ENCODE results near the gene CCDC192.

CCDC192 gene

GRCh38 chr5:127962491-127962890 is 259.3 kb downstream of the CCDC192 start:
- no peak for DNase-seq

GRCh38 chr5:127963233-127963632 is 260.0 kb downstream of the CCDC192 start:
- DNase-seq, result no peak

GRCh38 chr5:127963931-127964330 is 260.7 kb downstream of the CCDC192 start:
- no peak for DNase-seq

- DNase-seq, result no peak
These were observed 264.3 kb downstream of the CCDC192 start for GRCh38 chr5:127967323-127967982.

- no peak for DNase-seq
These were observed 264.9 kb downstream of the CCDC192 start for GRCh38 chr5:127967983-127968592.

- no peak for DNase-seq
These were observed 265.8 kb downstream of the CCDC192 start for GRCh38 chr5:127969002-127969401.

- DNase-seq, result no peak
These were observed 266.5 kb downstream of the CCDC192 start for GRCh38 chr5:127969651-127970050.

GRCh38 chr5:127970081-127970480 is 266.9 kb downstream of the CCDC192 start:
- DNase-seq, result no peak

GRCh38 chr5:127970854-127971425 is 267.7 kb downstream of the CCDC192 start:
- DNase-seq, result no peak

GRCh38 chr5:127975961-127976360 is 272.8 kb downstream of the CCDC192 start:
- no peak for DNase-seq

GRCh38 chr5:127976525-127976924 is 273.3 kb downstream of the CCDC192 start:
- DNase-seq, result no peak

- no peak for DNase-seq
These were observed 274.0 kb downstream of the CCDC192 start for GRCh38 chr5:127976991-127977717.

- DNase-seq, result no peak
These were observed 275.6 kb downstream of the CCDC192 start for GRCh38 chr5:127978738-127979300.

GRCh38 chr5:127979475-127979874 is 276.3 kb downstream of the CCDC192 start:
- DNase-seq, result no peak

GRCh38 chr5:127980843-127981242 is 277.7 kb downstream of the CCDC192 start:
- no peak for DNase-seq

- DNase-seq, result no peak
These were observed 278.3 kb downstream of the CCDC192 start for GRCh38 chr5:127981498-127981897.

GRCh38 chr5:127985811-127986325 is 282.7 kb downstream of the CCDC192 start:
- no peak for DNase-seq

GRCh38 chr5:127987354-127988145 is 284.4 kb downstream of the CCDC192 start:
- DNase-seq, result no peak

GRCh38 chr5:127988146-127988760 is 285.1 kb downstream of the CCDC192 start:
- peak; percentile 41 for DNase-seq

All from femur (tissue), 1 donor.